H1 (cell line): ENCODE results near the gene CWF19L1. TPM values are rescaled to one million over a fixed set of nuclear protein-coding genes. Genes with fewer than 3 reads are reported as not detected.

ENCODE experiments used
- CTCF ChIA-PET: fragments of 300-600 bp; sonication (Branson Sonifier 250); formaldehyde crosslinking; loops from one replicate; lab custom pipeline; 2021; ENCODE audit not compliant: partially characterized antibody; lab: Charles Lee
- POLR2A ChIA-PET: fragments of 300-600 bp; sonication (Branson Sonifier 250); formaldehyde crosslinking; loops from one replicate; lab custom pipeline; 2021; ENCODE audit warnings: inconsistent platforms; ENCODE audit not compliant: partially characterized antibody; lab: Charles Lee
- DNase-seq, 2 experiments: peaks; one replicate each; pipeline versions ENCODE4 v3.0.0 to v3.0.0-alpha.2; 2010 to 2022; ENCODE audit warnings: low spot score in 2 of 2, low read depth in 1 of 2, mixed read lengths in 1 of 2
- FAIRE-seq: peaks from 2 replicates; lab custom pipeline; 2011; peaks lifted over from hg19 to GRCh38; lab: Jason Lieb, UNC
- H2AFZ ChIP-seq: 2 replicates; pipeline ENCODE4 v1.8.1; 2012; ENCODE audit warnings: low read length, inconsistent platforms
- H2AK5ac ChIP-seq: 2 replicates; pipeline ENCODE4 v1.6.1; 2013; ENCODE audit warnings: low read depth, low read length
- H2BK120ac ChIP-seq: replicated peaks from 2 replicates; pipeline ENCODE3; 2013; ENCODE audit warnings: low read depth, low read length, inconsistent platforms
- H2BK12ac ChIP-seq: 2 replicates; pipeline ENCODE4 v1.6.1; 2013; ENCODE audit warnings: low read depth, low read length
- H2BK15ac ChIP-seq: 2 replicates; pipeline ENCODE4 v1.6.1; 2013; ENCODE audit warnings: low read length
- H2BK20ac ChIP-seq: 2 replicates; pipeline ENCODE4 v1.6.1; 2013; ENCODE audit warnings: low read length
- H2BK5ac ChIP-seq: 2 replicates; pipeline ENCODE4 v1.6.1; 2013; ENCODE audit warnings: low read depth, low read length
- H3K14ac ChIP-seq: 2 replicates; pipeline ENCODE4 v1.6.1; 2013; ENCODE audit warnings: inconsistent platforms; ENCODE audit not compliant: insufficient read length
- H3K18ac ChIP-seq: 2 replicates; pipeline ENCODE4 v1.6.1; 2013; ENCODE audit warnings: low read length; ENCODE audit errors: extremely low read depth
- H3K23ac ChIP-seq: 2 replicates; pipeline ENCODE4 v1.6.1; 2013; ENCODE audit warnings: inconsistent platforms; ENCODE audit not compliant: insufficient read length
- H3K23me2 ChIP-seq: 2 replicates; pipeline ENCODE4 v1.6.1; 2013; ENCODE audit warnings: low read depth, low read length
- H3K27ac ChIP-seq: 2 replicates; pipeline ENCODE4 v1.6.1; 2011; ENCODE audit warnings: low read depth, low read length, inconsistent platforms
- H3K27me3 ChIP-seq, 4 experiments: replicated peaks in 1 of 4; 1 replicate in 1 of 4; 2 replicates in 3 of 4; pipeline versions ENCODE4 v1.6.1 to v1.8.1; 2011 to 2013; ENCODE audit warnings: low read length in 3 of 4, mild to moderate bottlenecking in 3 of 4, inconsistent platforms in 2 of 4, mixed read lengths in 2 of 4, moderate library complexity in 1 of 4; ENCODE audit not compliant: control insufficient read depth in 3 of 4, insufficient read depth in 3 of 4; ENCODE audit errors: extremely low read depth in 1 of 4
- H3K36me3 ChIP-seq, 4 experiments: 2 replicates each; pipeline versions ENCODE4 v1.6.1 to v1.8.1; 2011 to 2013; ENCODE audit warnings: mild to moderate bottlenecking in 4 of 4, low read length in 3 of 4, moderate library complexity in 2 of 4, control low read depth in 1 of 4, inconsistent platforms in 1 of 4; ENCODE audit not compliant: insufficient read depth in 4 of 4, control insufficient read depth in 2 of 4
- H3K4ac ChIP-seq: replicated peaks from 2 replicates; pipeline ENCODE3; 2013; ENCODE audit warnings: low read length, low read depth, mixed read lengths, inconsistent platforms; ENCODE audit not compliant: insufficient read length
- H3K4me1 ChIP-seq, 4 experiments: replicated peaks in 1 of 4; 1 replicate in 1 of 4; 2 replicates in 3 of 4; pipeline versions ENCODE4 v1.6.1 to v1.8.1; 2011 to 2013; ENCODE audit warnings: low read length in 3 of 4, inconsistent platforms in 2 of 4, mixed read lengths in 1 of 4; ENCODE audit not compliant: insufficient read depth in 4 of 4, control insufficient read depth in 3 of 4
- H3K4me2 ChIP-seq, 2 experiments: 2 replicates each; pipeline versions ENCODE4 v1.6.1 to v1.8.1; 2011 to 2013; ENCODE audit warnings: low read depth in 2 of 2, low read length in 2 of 2, control low read depth in 1 of 2, inconsistent platforms in 1 of 2, mild to moderate bottlenecking in 1 of 2; ENCODE audit not compliant: insufficient read depth in 1 of 2
- H3K4me3 ChIP-seq, 4 experiments: fragments of 200-600, 300-600 bp in 1 of 4; sonication (generic), shearing (Covaris generic), sonication (Bioruptor Twin) in 1 of 4; 2 replicates each; pipeline versions ENCODE4 v1.5.1 to v1.8.1; 2011 to 2016; ENCODE audit warnings: low read length in 4 of 4, low read depth in 3 of 4, control low read depth in 2 of 4, inconsistent platforms in 2 of 4, mild to moderate bottlenecking in 2 of 4, mixed read lengths in 1 of 4, moderate library complexity in 1 of 4; ENCODE audit not compliant: insufficient read depth in 2 of 4; ENCODE audit errors: extremely low read depth in 1 of 4
- H3K56ac ChIP-seq: replicated peaks from 2 replicates; pipeline ENCODE3; 2013; ENCODE audit warnings: low read depth, mild to moderate bottlenecking, mixed read lengths, low read length, inconsistent platforms; ENCODE audit not compliant: insufficient read length
- H3K79me1 ChIP-seq: 2 replicates; pipeline ENCODE4 v1.6.1; 2013; ENCODE audit warnings: low read depth, low read length, control low read depth
- H3K79me2 ChIP-seq, 2 experiments: 2 replicates each; pipeline versions ENCODE4 v1.6.1 to v1.8.1; 2012 to 2013; ENCODE audit warnings: low read length in 2 of 2, mild to moderate bottlenecking in 2 of 2, inconsistent platforms in 1 of 2; ENCODE audit not compliant: insufficient read depth in 2 of 2, control insufficient read depth in 1 of 2
- H3K9ac ChIP-seq, 4 experiments: replicated peaks in 1 of 4; 1 replicate in 1 of 4; 2 replicates in 3 of 4; pipeline versions ENCODE4 v1.6.1 to v1.8.1; 2011 to 2013; ENCODE audit warnings: low read depth in 3 of 4, low read length in 3 of 4, control low read depth in 2 of 4, mild to moderate bottlenecking in 2 of 4, moderate library complexity in 2 of 4, inconsistent platforms in 1 of 4; ENCODE audit errors: extremely low read depth in 1 of 4
- H3K9me3 ChIP-seq, 2 experiments: 2 replicates each; pipeline versions ENCODE4 v1.6.1 to v1.8.1; 2012 to 2013; ENCODE audit warnings: mild to moderate bottlenecking in 2 of 2, moderate library complexity in 2 of 2, control low read depth in 1 of 2, inconsistent platforms in 1 of 2, low read depth in 1 of 2, low read length in 1 of 2, mixed read lengths in 1 of 2; ENCODE audit not compliant: insufficient read depth in 2 of 2
- H4K20me1 ChIP-seq, 2 experiments: replicated peaks in 1 of 2; 2 replicates each; pipeline versions ENCODE3 to v1.8.1; 2011 to 2013; ENCODE audit warnings: inconsistent platforms in 2 of 2, low read length in 2 of 2, mild to moderate bottlenecking in 1 of 2; ENCODE audit not compliant: insufficient read depth in 2 of 2, control insufficient read depth in 1 of 2
- H4K5ac ChIP-seq: 2 replicates; pipeline ENCODE4 v1.6.1; 2013; ENCODE audit warnings: low read length, low read depth, mixed read lengths, inconsistent platforms; ENCODE audit not compliant: insufficient read length
- H4K8ac ChIP-seq: 2 replicates; pipeline ENCODE4 v1.8.0; 2013; ENCODE audit warnings: mild to moderate bottlenecking, moderate library complexity, low read length, inconsistent platforms; ENCODE audit not compliant: insufficient read depth; ENCODE audit errors: extremely low read depth
- H4K91ac ChIP-seq: replicated peaks from 2 replicates; pipeline ENCODE3; 2013; ENCODE audit warnings: low read length, mixed read lengths, inconsistent platforms; ENCODE audit not compliant: insufficient read length
- EZH2 ChIP-seq: fragments of 200-600 bp; sonication (generic); IDR thresholded peaks from 2 replicates; pipeline ENCODE4 v1.7.1; 2012; ENCODE audit warnings: low read depth, mild to moderate bottlenecking, moderate library complexity, low read length, inconsistent platforms; ENCODE audit not compliant: severe bottlenecking
- FOSL1 ChIP-seq: IDR thresholded peaks from 2 replicates; pipeline ENCODE4 v1.6.1; 2011; ENCODE audit warnings: mild to moderate bottlenecking, low read depth, low read length, moderate library complexity; ENCODE audit not compliant: insufficient read depth
- GTF2F1 ChIP-seq: IDR thresholded peaks from 2 replicates; pipeline ENCODE4 v1.6.1; 2012; ENCODE audit warnings: low read depth, low read length, improper control_type of control experiment, borderline replicate concordance
- HDAC2 ChIP-seq, 2 experiments: fragments of 300-600 bp in 1 of 2; sonication (generic) in 1 of 2; IDR thresholded peaks; 2 replicates each; pipeline ENCODE4 v1.6.1; 2011 to 2012; ENCODE audit warnings: low read depth in 2 of 2, low read length in 2 of 2, mild to moderate bottlenecking in 2 of 2, moderate library complexity in 2 of 2, borderline replicate concordance in 1 of 2, inconsistent platforms in 1 of 2
- JUND ChIP-seq: IDR thresholded peaks from 2 replicates; pipeline ENCODE4 v1.6.1; 2011; ENCODE audit warnings: mild to moderate bottlenecking, improper control_type of control experiment, low read length
- KDM1A ChIP-seq: fragments of 200-600, 300-600 bp; sonication (generic); IDR thresholded peaks from 2 replicates; pipeline ENCODE4 v1.7.1; 2016; ENCODE audit warnings: mild to moderate bottlenecking, low read length, borderline replicate concordance
- POLR2AphosphoS5 ChIP-seq: IDR thresholded peaks from 2 replicates; pipeline ENCODE4 v1.6.1; 2011; ENCODE audit warnings: low read depth, low read length
- RFX5 ChIP-seq: IDR thresholded peaks from 2 replicates; pipeline ENCODE4 v1.6.1; 2011; ENCODE audit warnings: low read depth, low read length, improper control_type of control experiment, borderline replicate concordance
- RNF2 ChIP-seq: fragments of 200-900, 300-1000 bp; sonication (generic); IDR thresholded peaks from 2 replicates; pipeline ENCODE4 v1.7.1; 2016; ENCODE audit warnings: borderline replicate concordance, low read depth, mild to moderate bottlenecking, antibody characterized with exemption, low read length; ENCODE audit not compliant: poor library complexity, severe bottlenecking; ENCODE audit errors: missing control alignments
- SIN3A ChIP-seq, 2 experiments: IDR thresholded peaks in 1 of 2; conservative IDR thresholded peaks in 1 of 2; 2 replicates each; pipeline ENCODE4 v1.6.1; 2011 to 2012; ENCODE audit warnings: low read length in 2 of 2, improper control_type of control experiment in 1 of 2, low read depth in 1 of 2, mild to moderate bottlenecking in 1 of 2
- TAF1 ChIP-seq: IDR thresholded peaks from 2 replicates; pipeline ENCODE4 v1.6.1; 2011; ENCODE audit warnings: mild to moderate bottlenecking, low read depth, low read length
- TBP ChIP-seq: IDR thresholded peaks from 2 replicates; pipeline ENCODE4 v1.6.1; 2011; ENCODE audit warnings: low read depth, low read length, improper control_type of control experiment
- WGBS, 2 experiments: shearing (Covaris generic) in 1 of 2; methylation state at CpG; one replicate each; pipeline versions ENCODE4 v1.1.6 to v1.1.7; 2013 to 2015; ENCODE audit warnings: low lambda C conversion rate in 2 of 2, mixed read lengths in 2 of 2, inconsistent platforms in 1 of 2, low coverage in 1 of 2, missing lambda C conversion rate in 1 of 2; ENCODE audit not compliant: insufficient replicate concordance in 2 of 2, insufficient coverage in 1 of 2, insufficient read length in 1 of 2; ENCODE audit errors: extremely low coverage in 1 of 2, missing lambda C conversion rate in 1 of 2; 5-methylcytosine and 5-hydroxymethylcytosine counted together
- polyA plus RNA-seq, 7 experiments: library from polyadenylated mRNA; depleted of rRNA in 3 of 7; stranded (reverse) in 5 of 7; unstranded in 2 of 7; fragments of >200 nt in 5 of 7; fragments of 200-250 nt in 2 of 7; gene quantifications; 1 replicate in 5 of 7; 2 replicates in 1 of 7; 4 replicates in 1 of 7; pipeline versions ENCODE4 v1.2.1 to v1.2.3, GENCODE V29; 2011 to 2013; ENCODE audit warnings: missing spikeins in 2 of 7, mixed read lengths in 2 of 7
- total RNA-seq: library from RNA; stranded (reverse); fragmentation: NEBNext Ultra II Directional; extraction: Animal tissue kit (Norgen Biotek cat#: 25700); gene quantifications from 2 replicates; pipeline ENCODE4 v1.2.1, GENCODE V29; 2021
- TF ChIP-seq, protein P1 (sequence below): IDR thresholded peaks from 2 replicates; pipeline ENCODE4 v1.6.1; 2012; ENCODE audit warnings: inconsistent platforms

Gene CWF19L1
- total and polyA plus RNA-seq, 2 of the 8 experiments (the other 6 are each of a cell fraction or from before 2014, with no cell fraction given) = 11.1 to 29.9 TPM

DNA sequence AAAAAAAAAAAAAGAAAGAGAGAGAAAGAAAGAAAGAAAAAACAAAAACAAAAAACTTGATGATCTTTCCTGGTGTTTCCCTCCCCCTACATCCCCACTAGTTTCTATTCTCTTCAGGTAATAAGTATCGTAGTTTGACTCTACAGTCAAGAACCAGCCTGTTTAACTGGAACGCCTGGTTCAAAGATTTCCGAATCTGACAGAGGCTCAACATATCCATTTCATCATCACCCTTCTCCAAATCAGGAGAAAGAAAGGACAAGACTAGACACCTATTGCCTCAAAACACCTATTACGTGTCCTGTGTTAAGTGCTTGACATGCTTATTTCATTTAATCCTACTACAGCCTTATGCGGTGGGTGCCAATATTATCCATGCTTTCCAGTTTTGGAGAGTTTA, 39.4 kb upstream of the CWF19L1 start:
- Histone ChIP-seq H3K14ac (no peak overlapping the region), H3K4me3 (no peak overlapping the region), H4K5ac (no peak overlapping the region), H3K79me2 (no peaks in the 10 kb centered on the region), H2BK5ac (no peak overlapping the region), H3K23me2 (no peaks in the 10 kb centered on the region; the same call in 1 of the 2 replicates), H3K56ac (no peak overlapping the region), H3K9ac (no peak overlapping the region), H3K4me1 (peaks cover 0 to 2% (median 1%) of the 10 kb centered on the region in 4 experiments; a peak in 3 of 7 replicates), H3K36me3 (no peaks in the 10 kb centered on the region), H3K27me3 (no peaks in the 10 kb centered on the region), H4K20me1 (no peaks in the 10 kb centered on the region), H2BK15ac (no peak overlapping the region), H2AK5ac (no peak overlapping the region), H3K4me2 (no peak overlapping the region), H2BK12ac (no peak overlapping the region), H2BK120ac (no peak overlapping the region), H4K8ac (no peak overlapping the region), H3K9me3 (no peaks in the 10 kb centered on the region), H4K91ac (no peak overlapping the region), H2AFZ (no peak overlapping the region), H3K23ac (no peak overlapping the region), H3K4ac (no peak overlapping the region), H3K79me1 (no peaks in the 10 kb centered on the region), H2BK20ac (no peak overlapping the region), H3K27ac (no peak overlapping the region), H3K18ac (no peak overlapping the region)
- TF ChIP-seq FOSL1 = no peak
- no peak for TF ChIP-seq EZH2
- no peak for TF ChIP-seq HDAC2 (IDR thresholded peaks at IDR 0.05; ENCODE audit: borderline replicate concordance in 1 of 2, low read depth in 2 of 2, low read length in 2 of 2)
- no peak for TF ChIP-seq TBP
- TF ChIP-seq JUND = no peak
- TF ChIP-seq POLR2AphosphoS5 = no peak
- TF ChIP-seq TAF1 = no peak
- no peak for TF ChIP-seq KDM1A
- no peak for TF ChIP-seq SIN3A (conservative IDR thresholded peaks at IDR 0.05 in 1 of 2, IDR thresholded peaks at IDR 0.05 in 1 of 2; ENCODE audit: low read depth in 1 of 2, low read length in 2 of 2)
- TF ChIP-seq GTF2F1 = no peak
- TF ChIP-seq RNF2 = no peak
- TF ChIP-seq, protein P1, sequence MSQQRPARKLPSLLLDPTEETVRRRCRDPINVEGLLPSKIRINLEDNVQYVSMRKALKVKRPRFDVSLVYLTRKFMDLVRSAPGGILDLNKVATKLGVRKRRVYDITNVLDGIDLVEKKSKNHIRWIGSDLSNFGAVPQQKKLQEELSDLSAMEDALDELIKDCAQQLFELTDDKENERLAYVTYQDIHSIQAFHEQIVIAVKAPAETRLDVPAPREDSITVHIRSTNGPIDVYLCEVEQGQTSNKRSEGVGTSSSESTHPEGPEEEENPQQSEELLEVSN = no peak
- TF ChIP-seq RFX5 = no peak
- WGBS, 2 experiments = 96% methylated on average over 5 of the region's 5 CpGs; no CpG with 5 or more reads in 1 of the 2 experiments
- FAIRE-seq = no peak
- DNase-seq = no peak
- POLR2A ChIA-PET = no interaction called here
- CTCF ChIA-PET = interaction anchor here (1.3 to 2.3 kb wide), 2 partner anchors 22 to 30 kb away, joined by 3 to 9 read pairs; no protein-coding TSS in a partner anchor
